ENCODE measurements around the gene FBXW7. TPM values are rescaled to one million over a fixed set of nuclear protein-coding genes. Genes with fewer than 3 reads are reported as not detected.

The FBXW7 gene
- total RNA-seq, 1 experiment from 2014 or later, result 23.0 TPM

GRCh38 chr4:152515678-152516077, 20.2 kb downstream of the FBXW7 start:
- no peak for DNase-seq (ENCODE audit: low spot score)

GRCh38 chr4:152514356-152514755, 21.5 kb downstream of the FBXW7 start:
- Mint-ChIP-seq H3K27me3 (ENCODE audit: low read depth) (no peaks in the 10 kb centered on the region), H3K4me1 (peaks cover 32% of the 10 kb centered on the region), H3K4me3 (no peak overlapping the region), H3K9me3 (no peaks in the 10 kb centered on the region), H3K36me3 (no peaks in the 10 kb centered on the region), H3K27ac (peak overlapping the region; percentile 38)
- DNase-seq (ENCODE audit: low spot score) (no peak), ATAC-seq (peak; percentile 65)
- POLR2A ChIA-PET, result no interaction called here
- TF ChIP-seq JAZF1 (CRISPR knock-in tag; IDR thresholded peaks at IDR 0.05) (no peak), ERG (CRISPR knock-in tag; IDR thresholded peaks at IDR 0.05) (no peak), MAX (CRISPR knock-in tag; IDR thresholded peaks at IDR 0.05) (no peak), FOXJ3 (CRISPR knock-in tag; IDR thresholded peaks at IDR 0.05; ENCODE audit: borderline replicate concordance) (no peak), SMAD4 (CRISPR knock-in tag; IDR thresholded peaks at IDR 0.05) (no peak), NFE2L1 (CRISPR knock-in tag; IDR thresholded peaks at IDR 0.05) (no peak), IRF2 (CRISPR knock-in tag; IDR thresholded peaks at IDR 0.05; ENCODE audit: borderline replicate concordance, low read depth) (no peak), SOX15 (CRISPR knock-in tag; IDR thresholded peaks at IDR 0.05) (no peak), HMGXB4 (CRISPR knock-in tag; IDR thresholded peaks at IDR 0.05) (no peak), CTCF (IDR thresholded peaks at IDR 0.05) (no peak), PRDM15 (CRISPR knock-in tag; IDR thresholded peaks at IDR 0.05) (no peak)
- CTCF ChIA-PET, result interaction anchor here (1.9 kb wide), 1 partner anchor 13 kb away, joined by 12 read pairs; no protein-coding TSS in a partner anchor

More at GRCh38 chr4:152515678-152516077, 20.2 kb downstream of the FBXW7 start:
- no peak; the same call in 1 of the 2 replicates for ATAC-seq
- Mint-ChIP-seq H3K4me3 (no peak overlapping the region), H3K36me3 (no peaks in the 10 kb centered on the region), H3K27me3 (ENCODE audit: low read depth) (no peaks in the 10 kb centered on the region), H3K27ac (no peak overlapping the region), H3K4me1 (peaks cover 40% of the 10 kb centered on the region), H3K9me3 (no peaks in the 10 kb centered on the region)
- TF ChIP-seq USF1 (CRISPR knock-in tag; IDR thresholded peaks at IDR 0.05), result no peak
- TF ChIP-seq FOXK1 (CRISPR knock-in tag; IDR thresholded peaks at IDR 0.05), result no peak
- no peak for TF ChIP-seq RORB (CRISPR knock-in tag; IDR thresholded peaks at IDR 0.05)
- TF ChIP-seq MXD4 (CRISPR knock-in tag; IDR thresholded peaks at IDR 0.05; ENCODE audit: borderline replicate concordance), result no peak
- no peak for TF ChIP-seq IRF2 (CRISPR knock-in tag; IDR thresholded peaks at IDR 0.05; ENCODE audit: borderline replicate concordance, low read depth)
- CTCF ChIA-PET, result interaction anchor here (0.7 to 1.1 kb wide), 2 partner anchors 15 to 253 kb away, joined by 3 to 9 read pairs; no protein-coding TSS in a partner anchor
- POLR2A ChIA-PET, result no interaction called here

Measured in WTC11 (cell line).